CD4-positive, alpha-beta memory T cell (primary cell): ENCODE data around the gene DYNC1I1. TPM values are rescaled to one million over a fixed set of nuclear protein-coding genes. Genes with fewer than 3 reads are reported as not detected.

ENCODE experiments used
- CTCF ChIA-PET: fragments of 350-600 bp; sonication (Branson Sonifier 250); formaldehyde crosslinking; loops from one replicate; lab custom pipeline; 2021; ENCODE audit warnings: inconsistent platforms; ENCODE audit not compliant: partially characterized antibody; lab: Charles Lee
- POLR2A ChIA-PET: fragments of 350-600 bp; sonication (Branson Sonifier 250); formaldehyde crosslinking; loops from one replicate; lab custom pipeline; 2021; ENCODE audit not compliant: partially characterized antibody; lab: Charles Lee
- DNase-seq, 5 donors: peaks; one replicate each; pipeline versions ENCODE4 v3.0.0 to v3.0.0-alpha.2; 2020 to 2022; ENCODE audit warnings: mixed read lengths in 1 of 5
- H3K27ac ChIP-seq: one replicate; pipeline ENCODE4 v1.7.0; 2013; ENCODE audit warnings: low read depth, low read length
- H3K27me3 ChIP-seq: 2 replicates; pipeline ENCODE4 v1.7.0; 2013; ENCODE audit warnings: mild to moderate bottlenecking, low read length, moderate library complexity; ENCODE audit not compliant: insufficient read depth
- H3K36me3 ChIP-seq: 2 replicates; pipeline ENCODE4 v1.7.0; 2013; ENCODE audit warnings: mild to moderate bottlenecking, low read length, moderate library complexity; ENCODE audit not compliant: insufficient read depth
- H3K4me1 ChIP-seq: 2 replicates; pipeline ENCODE4 v1.7.0; 2013; ENCODE audit warnings: mild to moderate bottlenecking, low read length, moderate library complexity; ENCODE audit not compliant: insufficient read depth
- H3K4me3 ChIP-seq, 2 donors: one replicate each; pipeline ENCODE4 v1.7.0; 2013; ENCODE audit warnings: low read length in 2 of 2, mild to moderate bottlenecking in 1 of 2
- H3K9me3 ChIP-seq, 2 donors: one replicate each; pipeline ENCODE4 v1.7.0; 2013; ENCODE audit warnings: low read length in 2 of 2, control low read depth in 1 of 2; ENCODE audit not compliant: control insufficient read depth in 1 of 2
- H3K27ac Mint-ChIP-seq, 7 donors: one replicate each; pipeline ENCODE4 v1.8.0; 2020 to 2021; ENCODE audit warnings: mixed read lengths in 7 of 7, mild to moderate bottlenecking in 6 of 7, inconsistent platforms in 3 of 7, moderate library complexity in 3 of 7
- H3K27me3 Mint-ChIP-seq, 2 donors: one replicate each; pipeline ENCODE4 v1.8.0; 2020 to 2021; ENCODE audit warnings: mixed read lengths in 2 of 2
- H3K36me3 Mint-ChIP-seq, 2 donors: one replicate each; pipeline ENCODE4 v1.8.0; 2020 to 2021; ENCODE audit warnings: mixed read lengths in 2 of 2, inconsistent platforms in 1 of 2, mild to moderate bottlenecking in 1 of 2
- H3K4me1 Mint-ChIP-seq, 4 donors: one replicate each; pipeline ENCODE4 v1.8.0; 2020 to 2021; ENCODE audit warnings: mixed read lengths in 4 of 4, mild to moderate bottlenecking in 1 of 4
- H3K4me3 Mint-ChIP-seq, 8 donors: one replicate each; pipeline ENCODE4 v1.8.0; 2020 to 2021; ENCODE audit warnings: mixed read lengths in 8 of 8, mild to moderate bottlenecking in 7 of 8, moderate library complexity in 6 of 8, inconsistent platforms in 3 of 8
- H3K9me3 Mint-ChIP-seq, 8 donors: one replicate each; pipeline ENCODE4 v1.8.0; 2020 to 2021; ENCODE audit warnings: mixed read lengths in 8 of 8, mild to moderate bottlenecking in 5 of 8, inconsistent platforms in 3 of 8, moderate library complexity in 1 of 8
- intact Hi-C: fragments of 100-400 bp; cut with micrococcal nuclease; formaldehyde crosslinking; loops from one replicate; pipeline ENCODE4 v1.15.1; 2023
- polyA plus RNA-seq, 2 donors: library from polyadenylated mRNA; unstranded; fragments of 300-500 nt; fragmentation: Illumina TruSeq; gene quantifications; one replicate each; pipeline ENCODE4 v1.2.3, GENCODE V29; 2021
- total RNA-seq, 2 experiments: library from RNA; stranded (reverse); gene quantifications; one replicate each; pipeline ENCODE4 v1.2.3, GENCODE V29; 2021

Gene DYNC1I1
- total and polyA plus RNA-seq, 4 experiments from 2014 or later: 0.33 TPM; not detected in 3

DNA sequence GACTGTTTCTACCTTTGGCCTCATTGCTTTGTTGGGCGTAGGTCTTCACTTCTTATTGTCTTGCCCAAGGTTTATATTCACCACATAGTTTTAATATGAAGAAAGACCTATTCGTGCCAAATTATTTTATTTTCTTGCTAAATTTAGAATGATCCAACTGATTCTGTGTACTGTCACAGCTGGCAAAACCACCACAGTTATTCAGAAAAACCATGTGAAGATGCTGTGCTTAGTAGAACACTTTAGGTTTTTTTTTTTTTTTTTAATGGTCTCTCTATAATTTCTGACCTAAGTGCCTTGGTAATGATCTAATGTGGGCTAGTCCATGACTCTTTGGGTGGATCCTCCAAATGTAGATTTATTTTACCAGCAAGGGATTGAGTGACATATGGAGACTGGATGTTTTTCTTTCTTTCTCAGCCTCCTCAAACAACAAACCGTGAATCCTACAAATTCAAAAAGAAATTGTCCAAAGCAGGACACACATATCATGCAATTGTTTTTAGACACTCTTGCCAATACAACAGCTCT, 243.8 kb downstream of the DYNC1I1 start:
- H3K4me3 Mint-ChIP-seq: no peak overlapping the region
- intact Hi-C loops: no loop called here
- no peak for DNase-seq
- peaks cover 7 to 11% of the 10 kb centered on the region in 2 donors for H3K27me3 Mint-ChIP-seq
- Histone ChIP-seq H3K9me3 (no peaks in the 10 kb centered on the region), H3K27me3 (no peaks in the 10 kb centered on the region), H3K4me1 (no peaks in the 10 kb centered on the region), H3K4me3 (no peak overlapping the region), H3K36me3 (no peaks in the 10 kb centered on the region), H3K27ac (no peak overlapping the region)
- POLR2A ChIA-PET: no interaction called here
- no peak overlapping the region for H3K27ac Mint-ChIP-seq
- no peaks in the 10 kb centered on the region for H3K4me1 Mint-ChIP-seq
- H3K9me3 Mint-ChIP-seq: peaks cover 0 to 3% (median 0%) of the 10 kb centered on the region in 8 donors
- CTCF ChIA-PET: no interaction called here
- no peaks in the 10 kb centered on the region for H3K36me3 Mint-ChIP-seq

GRCh38 chr7:96016735-96017134, 244.4 kb downstream of the DYNC1I1 start:
- Histone ChIP-seq H3K36me3 (no peaks in the 10 kb centered on the region), H3K27ac (no peak overlapping the region), H3K27me3 (no peaks in the 10 kb centered on the region), H3K4me3 (no peak overlapping the region), H3K4me1 (no peaks in the 10 kb centered on the region), H3K9me3 (no peaks in the 10 kb centered on the region)
- POLR2A ChIA-PET: no interaction called here
- CTCF ChIA-PET: no interaction called here
- H3K27me3 Mint-ChIP-seq: peaks cover 7 to 11% of the 10 kb centered on the region in 2 donors
- no peak overlapping the region for H3K4me3 Mint-ChIP-seq
- H3K36me3 Mint-ChIP-seq: no peaks in the 10 kb centered on the region
- no peaks in the 10 kb centered on the region for H3K4me1 Mint-ChIP-seq
- peaks cover 0 to 3% (median 0%) of the 10 kb centered on the region in 8 donors for H3K9me3 Mint-ChIP-seq
- H3K27ac Mint-ChIP-seq: no peak overlapping the region
- no peak for DNase-seq
- intact Hi-C loops: no loop called here

DNA sequence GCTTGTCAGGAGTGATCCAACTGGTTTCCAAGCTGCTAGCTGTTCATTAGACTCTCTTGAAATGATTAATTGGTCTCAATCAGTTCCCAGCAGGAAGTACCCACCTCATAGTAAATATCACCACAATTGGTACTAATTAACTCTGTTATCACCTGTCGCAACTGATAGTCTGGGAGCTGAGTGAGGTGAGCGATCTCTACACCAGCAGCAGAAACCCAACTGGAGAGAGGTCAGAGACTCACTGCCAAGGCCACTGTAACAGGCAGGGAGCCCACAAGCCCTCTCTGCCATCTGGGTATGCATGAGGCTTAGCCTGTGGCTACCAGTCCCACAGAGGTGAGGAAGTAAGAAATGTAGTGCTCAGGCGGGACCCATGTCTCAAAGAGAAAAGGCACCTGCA, 245.5 kb downstream of the DYNC1I1 start:
- Mint-ChIP-seq H3K4me1 (no peaks in the 10 kb centered on the region), H3K27me3 (peaks cover 2 to 9% of the 10 kb centered on the region in 2 donors), H3K4me3 (no peak overlapping the region), H3K27ac (no peak overlapping the region), H3K9me3 (peaks cover 0 to 2% (median 0%) of the 10 kb centered on the region in 8 donors), H3K36me3 (no peaks in the 10 kb centered on the region)
- H3K27me3 ChIP-seq: no peaks in the 10 kb centered on the region
- no peaks in the 10 kb centered on the region for H3K4me1 ChIP-seq
- ChIA-PET CTCF (no interaction called here), POLR2A (no interaction called here)
- H3K9me3 ChIP-seq: no peaks in the 10 kb centered on the region
- intact Hi-C loops: no loop called here
- no peak for DNase-seq
- no peak overlapping the region for H3K27ac ChIP-seq
- no peak overlapping the region for H3K4me3 ChIP-seq
- H3K36me3 ChIP-seq: no peaks in the 10 kb centered on the region

DNA sequence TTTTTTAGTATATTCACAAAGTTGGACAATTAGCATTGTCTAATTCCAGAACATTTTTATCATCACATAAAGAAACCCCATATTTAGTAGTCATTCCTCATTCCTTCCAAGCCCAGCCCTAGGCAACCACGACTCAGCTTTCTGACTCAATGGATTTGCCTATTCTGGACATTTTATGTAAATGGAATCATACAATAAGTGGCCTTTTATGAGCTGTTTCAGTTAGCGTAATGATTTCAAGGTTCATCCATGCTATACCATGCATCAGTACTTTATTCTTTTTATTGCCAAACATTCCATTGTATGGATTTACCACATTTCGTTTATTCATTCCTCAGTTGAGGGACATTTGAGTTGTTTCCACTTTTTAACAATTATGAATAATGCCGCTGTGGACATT, 249.2 kb downstream of the DYNC1I1 start:
- no peaks in the 10 kb centered on the region for H3K36me3 Mint-ChIP-seq
- DNase-seq: no peak
- no peak overlapping the region for H3K27ac Mint-ChIP-seq
- Histone ChIP-seq H3K4me3 (no peak overlapping the region), H3K36me3 (no peaks in the 10 kb centered on the region), H3K4me1 (no peaks in the 10 kb centered on the region), H3K9me3 (no peaks in the 10 kb centered on the region), H3K27ac (no peak overlapping the region), H3K27me3 (no peaks in the 10 kb centered on the region)
- ChIA-PET POLR2A (no interaction called here), CTCF (no interaction called here)
- intact Hi-C loops: no loop called here
- peaks cover 0 to 2% (median 0%) of the 10 kb centered on the region in 8 donors for H3K9me3 Mint-ChIP-seq
- H3K27me3 Mint-ChIP-seq: peaks cover 0 to 5% of the 10 kb centered on the region in 2 donors
- no peaks in the 10 kb centered on the region for H3K4me1 Mint-ChIP-seq
- H3K4me3 Mint-ChIP-seq: no peak overlapping the region

DNA sequence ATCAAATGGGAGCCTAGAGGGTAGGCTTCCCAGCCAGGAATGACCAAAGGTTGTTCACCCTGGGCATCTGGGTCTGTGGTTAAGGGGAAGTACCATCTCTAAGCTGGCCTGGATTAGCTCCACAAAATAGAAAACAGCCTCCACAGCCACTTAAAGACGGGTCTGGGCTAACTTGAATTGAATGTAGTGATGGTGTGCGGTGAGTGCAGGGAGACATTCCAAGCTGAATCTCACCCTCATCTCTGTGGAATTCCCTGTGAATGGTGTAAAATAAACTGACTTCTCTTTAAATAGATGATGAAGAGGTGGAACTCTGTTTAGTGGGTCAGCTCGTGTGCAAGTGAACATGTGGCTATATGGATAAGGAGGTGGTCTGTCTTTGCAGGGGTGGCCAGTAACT, 251.0 kb downstream of the DYNC1I1 start:
- no peak overlapping the region for H3K27ac ChIP-seq
- DNase-seq: no peak
- H3K27me3 Mint-ChIP-seq: peaks cover 2 to 5% of the 10 kb centered on the region in 2 donors
- ChIA-PET CTCF (interaction anchor here (1.1 kb wide), 1 partner anchor 18 kb away, joined by 3 read pairs; no protein-coding TSS in a partner anchor), POLR2A (no interaction called here)
- no peak overlapping the region for H3K4me3 ChIP-seq
- intact Hi-C loops: no loop called here
- H3K27me3 ChIP-seq: no peaks in the 10 kb centered on the region
- no peaks in the 10 kb centered on the region for H3K9me3 ChIP-seq
- no peaks in the 10 kb centered on the region for H3K4me1 ChIP-seq
- no peaks in the 10 kb centered on the region for H3K36me3 ChIP-seq
- H3K27ac Mint-ChIP-seq: no peak overlapping the region
- H3K4me3 Mint-ChIP-seq: no peak overlapping the region
- peaks cover 0 to 2% (median 0%) of the 10 kb centered on the region in 8 donors for H3K9me3 Mint-ChIP-seq
- H3K36me3 Mint-ChIP-seq: no peaks in the 10 kb centered on the region
- no peaks in the 10 kb centered on the region for H3K4me1 Mint-ChIP-seq

DNA sequence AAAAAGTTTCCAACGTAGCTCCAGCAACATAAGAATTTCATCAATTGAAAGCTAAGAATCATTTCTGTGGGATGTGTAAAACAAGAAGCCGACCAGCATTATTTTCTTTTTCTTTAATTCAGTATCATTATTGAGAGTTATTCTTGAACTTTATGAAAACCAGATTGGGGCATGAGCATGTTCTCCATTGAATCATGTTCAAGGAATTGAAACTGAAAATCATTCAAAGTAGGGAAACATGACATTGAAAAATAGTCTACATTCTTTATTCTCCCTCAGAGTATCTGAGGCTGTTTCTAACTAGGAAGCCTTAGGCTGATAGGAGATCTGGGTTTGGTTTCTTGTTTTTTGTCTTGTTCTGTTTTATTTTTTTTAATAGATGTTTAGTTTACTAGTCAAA, 253.7 kb downstream of the DYNC1I1 start:
- no peak overlapping the region for H3K4me3 Mint-ChIP-seq
- Histone ChIP-seq H3K4me1 (no peaks in the 10 kb centered on the region), H3K27ac (no peak overlapping the region), H3K9me3 (no peaks in the 10 kb centered on the region), H3K36me3 (no peaks in the 10 kb centered on the region), H3K4me3 (no peak overlapping the region), H3K27me3 (no peaks in the 10 kb centered on the region)
- H3K4me1 Mint-ChIP-seq: no peaks in the 10 kb centered on the region
- ChIA-PET CTCF (interaction anchor here (1.0 kb wide), 1 partner anchor 12 kb away, joined by 3 read pairs; no protein-coding TSS in a partner anchor), POLR2A (no interaction called here)
- H3K9me3 Mint-ChIP-seq: peaks cover 0 to 2% (median 0%) of the 10 kb centered on the region in 8 donors
- H3K27ac Mint-ChIP-seq: no peak overlapping the region
- H3K27me3 Mint-ChIP-seq: peaks cover 6 to 8% of the 10 kb centered on the region in 2 donors
- intact Hi-C loops: no loop called here
- H3K36me3 Mint-ChIP-seq: no peaks in the 10 kb centered on the region
- no peak for DNase-seq

GRCh38 chr7:96026611-96027010, 254.3 kb downstream of the DYNC1I1 start:
- Histone ChIP-seq H3K27me3 (no peaks in the 10 kb centered on the region), H3K27ac (no peak overlapping the region), H3K4me3 (no peak overlapping the region), H3K9me3 (no peaks in the 10 kb centered on the region), H3K36me3 (no peaks in the 10 kb centered on the region), H3K4me1 (no peaks in the 10 kb centered on the region)
- H3K9me3 Mint-ChIP-seq: peaks cover 0 to 2% (median 0%) of the 10 kb centered on the region in 8 donors
- no peaks in the 10 kb centered on the region for H3K4me1 Mint-ChIP-seq
- no peaks in the 10 kb centered on the region for H3K36me3 Mint-ChIP-seq
- no peak overlapping the region for H3K27ac Mint-ChIP-seq
- ChIA-PET POLR2A (no interaction called here), CTCF (no interaction called here)
- no peak overlapping the region for H3K4me3 Mint-ChIP-seq
- no peak for DNase-seq
- intact Hi-C loops: no loop called here
- H3K27me3 Mint-ChIP-seq: peaks cover 6 to 8% of the 10 kb centered on the region in 2 donors
